HL-60 (cell line): Measurements from ENCODE around the gene SLC1A5.

Experiments used
- CTCF ChIP-seq: IDR thresholded peaks from one replicate; pipeline ENCODE4 v1.5.1; 2011; ENCODE audit warnings: low read length, control low read depth, inconsistent platforms; ENCODE audit not compliant: insufficient read depth
- GABPA ChIP-seq: IDR thresholded peaks from 2 replicates; pipeline ENCODE4 v1.6.1; 2012; ENCODE audit warnings: low read depth
- POLR2AphosphoS5 ChIP-seq: IDR thresholded peaks from 2 replicates; pipeline ENCODE4 v1.6.1; 2012; ENCODE audit warnings: low read depth
- REST ChIP-seq: IDR thresholded peaks from 2 replicates; pipeline ENCODE4 v1.6.1; 2012; ENCODE audit warnings: low read depth; ENCODE audit not compliant: insufficient replicate concordance
- SPI1 ChIP-seq: IDR thresholded peaks from 2 replicates; pipeline ENCODE4 v1.6.1; 2012; ENCODE audit warnings: low read depth, mild to moderate bottlenecking, borderline replicate concordance

- TF ChIP-seq CTCF (no peak), REST (peak; percentile 49), POLR2AphosphoS5 (peak; percentile 70), GABPA (no peak; the same call in 1 of the 2 replicates), SPI1 (peak; percentile 80)
Observed at GRCh38 chr19:46786236-46787039, 2.0 kb downstream of the SLC1A5 start.
